PC-9 (cell line): ENCODE results near the gene HBS1L. TPM values are rescaled to one million over a fixed set of nuclear protein-coding genes. Genes with fewer than 3 reads are reported as not detected.

ENCODE experiments used
- BruUV-seq: library from RNA; stranded (reverse); fragments of 400-500 nt; replicated peaks from 2 replicates; lab custom pipeline; 2021; lab: Mats Ljungman, UMichigan
- CTCF ChIA-PET: fragments of 300-600 bp; sonication (Branson Sonifier 250); formaldehyde crosslinking; loops from one replicate; lab custom pipeline; 2022; ENCODE audit warnings: antibody characterized with exemption; lab: Charles Lee
- POLR2A ChIA-PET: fragments of 300-600 bp; sonication (Branson Sonifier 250); formaldehyde crosslinking; loops from one replicate; lab custom pipeline; 2022; ENCODE audit warnings: antibody characterized with exemption; ENCODE audit not compliant: unreplicated experiment; lab: Charles Lee
- DNase-seq, 2 experiments: peaks; one replicate each; pipeline versions ENCODE4 v3.0.0 to v3.0.0-alpha.2; 2015 to 2022; ENCODE audit warnings: mixed read lengths in 1 of 2
- H2AFZ ChIP-seq: fragments of 200-600 bp; sonication (generic); 2 replicates; pipeline ENCODE4 v1.8.1; 2017; ENCODE audit warnings: antibody characterized with exemption
- H3F3A ChIP-seq: fragments of 200-600 bp; sonication (generic); 2 replicates; pipeline ENCODE4 v1.8.1; 2017; ENCODE audit warnings: antibody characterized with exemption, mild to moderate bottlenecking, low read depth; ENCODE audit not compliant: insufficient read depth
- H3K27ac ChIP-seq: fragments of 200-600 bp; sonication (generic); 2 replicates; pipeline ENCODE4 v1.6.1; 2016; ENCODE audit warnings: mixed run types
- H3K27me3 ChIP-seq: fragments of 200-600 bp; sonication (generic); 2 replicates; pipeline ENCODE4 v1.6.1; 2016; ENCODE audit warnings: low read depth, mixed run types; ENCODE audit not compliant: insufficient read depth
- H3K36me3 ChIP-seq: fragments of 200-600 bp; sonication (generic); 2 replicates; pipeline ENCODE4 v1.6.1; 2016; ENCODE audit warnings: low read depth, mixed run types
- H3K4me1 ChIP-seq: fragments of 200-600 bp; sonication (generic); replicated peaks from 2 replicates; pipeline ENCODE4 v1.6.1; 2016; ENCODE audit warnings: mixed run types; ENCODE audit not compliant: insufficient read depth
- H3K4me2 ChIP-seq: fragments of 200-600 bp; sonication (generic); 2 replicates; pipeline ENCODE4 v1.6.1; 2017; ENCODE audit warnings: mixed run types
- H3K4me3 ChIP-seq: fragments of 200-600 bp; sonication (generic); 2 replicates; pipeline ENCODE4 v1.6.1; 2016; ENCODE audit warnings: mixed run types
- H3K79me2 ChIP-seq: fragments of 200-600 bp; sonication (generic); 2 replicates; pipeline ENCODE4 v1.6.1; 2017; ENCODE audit warnings: low read depth, mixed run types
- H3K9me2 ChIP-seq: fragments of 200-600 bp; sonication (generic); 2 replicates; pipeline ENCODE4 v1.8.1; 2017; ENCODE audit warnings: mild to moderate bottlenecking; ENCODE audit not compliant: insufficient read depth
- H3K9me3 ChIP-seq: fragments of 200-600 bp; sonication (generic); 2 replicates; pipeline ENCODE4 v1.8.1; 2016; ENCODE audit warnings: low read depth; ENCODE audit not compliant: insufficient read depth
- H4K20me1 ChIP-seq: fragments of 200-600 bp; sonication (generic); 2 replicates; pipeline ENCODE4 v1.8.1; 2017; ENCODE audit not compliant: insufficient read depth
- CTCF ChIP-seq: fragments of 200-600 bp; sonication (generic); conservative IDR thresholded peaks from 2 replicates; pipeline ENCODE4 v1.6.1; 2017; ENCODE audit warnings: mixed run types, antibody characterized with exemption, mild to moderate bottlenecking, moderate library complexity
- EZH2 ChIP-seq: fragments of 200-600 bp; sonication (generic); IDR thresholded peaks from 2 replicates; pipeline ENCODE4 v1.8.0; 2017; ENCODE audit warnings: antibody characterized with exemption, low read depth
- intact Hi-C: fragments of 100-400 bp; cut with micrococcal nuclease; formaldehyde crosslinking; loops from one replicate; pipeline ENCODE4 v1.10.0; 2022; ENCODE audit not compliant: unreplicated experiment
- microRNA-seq: library from miRNA; unstranded; fragments of <30 nt; microRNA quantifications from one replicate; pipeline ENCODE4 v1.2.0, GENCODE V29; 2021; ENCODE audit warnings: borderline number of aligned reads, borderline replicate concordance
- total RNA-seq: library from RNA; stranded (reverse); gene quantifications from 2 replicates; pipeline ENCODE4 v1.2.3, GENCODE V29; 2021

The HBS1L gene
- total RNA-seq, 1 experiment from 2014 or later = 84.4 TPM

- Histone ChIP-seq H4K20me1 (no peaks in the 10 kb centered on the region), H3F3A (no peaks in the 10 kb centered on the region), H3K27ac (no peak overlapping the region), H3K79me2 (no peaks in the 10 kb centered on the region), H3K9me3 (no peaks in the 10 kb centered on the region), H3K36me3 (no peaks in the 10 kb centered on the region), H3K9me2 (no peaks in the 10 kb centered on the region), H3K4me1 (0 out of 2 replicates have a peak, but pooled peaks cover 8% of the 10 kb centered on the region), H3K27me3 (no peaks in the 10 kb centered on the region), H3K4me3 (no peak overlapping the region), H2AFZ (no peak overlapping the region), H3K4me2 (no peak overlapping the region)
- CTCF ChIA-PET = no interaction called here
- intact Hi-C loops = no loop called here
- BruUV-seq = no TSS peak
- POLR2A ChIA-PET = no interaction called here
- TF ChIP-seq CTCF (no peak), EZH2 (no peak)
- DNase-seq = no peak
Observed at GRCh38 chr6:134910593-134910935, 144.1 kb downstream of the HBS1L start.

Small RNA genes lying within 50 kb of the gene (microRNA-seq; reads per million reads assigned to microRNA genes)
- gene MIR3662 = 4.0 reads per million

Other genes starting within 250 kb of the HBS1L start
- gene ALDH8A1, start 104.7 kb downstream of the HBS1L start, total RNA-seq = 0.83 and 1.1 TPM in 2 replicates
- gene MYB, start 126.5 kb upstream of the HBS1L start, total RNA-seq = 0.95 and 1.8 TPM in 2 replicates